Skeletal muscle cell (primary cell): ENCODE data around the gene JARID2.

Source experiments
- DNase-seq: peaks from one replicate; pipeline ENCODE4 v3.0.0-alpha.2; 2010; ENCODE audit warnings: low read depth
- H3K4me3 ChIP-seq: 2 replicates; pipeline ENCODE4 v1.5.1; 2011; ENCODE audit warnings: low read depth, mild to moderate bottlenecking, control low read depth, low read length, moderate library complexity

JARID2 gene

DNA sequence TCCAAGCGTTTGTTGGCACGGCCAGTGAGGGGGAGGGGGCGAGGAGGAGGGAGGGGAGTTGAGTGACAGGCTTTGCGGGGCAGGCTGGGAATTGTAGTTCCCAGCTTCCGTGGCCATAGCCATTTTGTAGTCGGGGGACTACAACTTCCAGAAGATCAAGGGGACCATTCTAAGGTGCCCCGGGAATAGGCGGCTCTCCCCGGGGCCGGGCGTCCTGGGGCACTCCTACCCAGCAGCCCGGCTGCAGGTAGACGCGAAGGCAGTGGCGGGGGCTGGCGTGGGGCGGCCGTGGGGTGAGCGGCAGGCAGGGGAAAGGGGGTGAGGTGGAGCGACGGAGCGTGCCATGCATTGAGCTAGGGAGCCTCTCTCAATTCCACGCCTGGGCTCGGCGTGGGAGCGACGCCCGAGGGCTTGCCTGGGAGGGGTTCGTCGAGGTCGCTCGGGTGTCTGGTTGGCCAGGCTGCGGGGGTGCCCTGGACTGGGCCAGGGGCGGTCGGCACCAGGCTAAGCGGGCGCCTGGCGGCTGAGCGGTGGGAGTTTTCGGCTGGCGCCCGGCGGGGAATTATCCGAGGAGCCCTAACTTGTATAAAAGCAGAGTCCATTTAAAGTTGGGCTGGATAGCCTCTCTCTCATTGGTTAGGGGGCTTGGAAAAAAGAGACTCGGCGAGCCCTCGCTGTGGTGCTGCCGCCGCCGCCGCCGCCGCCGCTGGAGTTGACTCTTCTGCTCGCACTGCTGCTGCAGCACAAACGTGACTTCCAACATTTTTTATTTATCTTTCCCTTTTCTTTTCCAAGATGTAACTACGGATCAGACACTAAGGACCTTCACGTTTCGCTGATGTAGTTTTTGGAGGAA is at the start of gene JARID2:
Gene JARID2, plus strand, starts transcription at position 709 of the 856 bp plus-strand sequence. CDS start 471 bp downstream, outside the sequence.
- peak; percentile 98 for DNase-seq
- peak within 1 kb of the TSS; percentile 78 for H3K4me3 ChIP-seq

GRCh38 chr6:15200087-15200486 is 45.8 kb upstream of the JARID2 start:
- no peak for DNase-seq
- H3K4me3 ChIP-seq = no peak overlapping the region

DNA sequence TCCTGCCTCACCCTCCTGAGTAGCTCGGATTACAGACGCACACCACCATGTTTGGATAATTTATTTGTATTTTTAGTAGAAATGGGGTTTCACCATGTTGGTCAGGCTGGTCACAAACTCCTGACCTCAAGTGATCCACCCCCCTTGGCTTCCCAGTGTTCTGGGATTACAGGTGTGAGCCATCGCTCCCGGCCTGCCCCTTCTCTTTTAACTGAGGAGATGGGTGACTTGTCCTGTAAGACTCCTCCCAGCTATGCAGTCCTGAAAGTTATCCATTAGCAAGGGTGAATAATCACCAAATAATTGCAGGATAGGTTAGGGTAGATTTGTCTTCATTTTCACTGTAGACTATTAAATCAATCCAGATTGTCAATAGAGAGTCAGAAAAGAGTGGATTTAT is 40.5 kb upstream of the JARID2 start:
- no peak overlapping the region for H3K4me3 ChIP-seq
- DNase-seq = no peak

GRCh38 chr6:15206887-15207286 is 39.0 kb upstream of the JARID2 start:
- DNase-seq = no peak
- no peak overlapping the region for H3K4me3 ChIP-seq

GRCh38 chr6:15207923-15208322 is 37.9 kb upstream of the JARID2 start:
- no peak overlapping the region for H3K4me3 ChIP-seq
- DNase-seq = peak; percentile 27

DNA sequence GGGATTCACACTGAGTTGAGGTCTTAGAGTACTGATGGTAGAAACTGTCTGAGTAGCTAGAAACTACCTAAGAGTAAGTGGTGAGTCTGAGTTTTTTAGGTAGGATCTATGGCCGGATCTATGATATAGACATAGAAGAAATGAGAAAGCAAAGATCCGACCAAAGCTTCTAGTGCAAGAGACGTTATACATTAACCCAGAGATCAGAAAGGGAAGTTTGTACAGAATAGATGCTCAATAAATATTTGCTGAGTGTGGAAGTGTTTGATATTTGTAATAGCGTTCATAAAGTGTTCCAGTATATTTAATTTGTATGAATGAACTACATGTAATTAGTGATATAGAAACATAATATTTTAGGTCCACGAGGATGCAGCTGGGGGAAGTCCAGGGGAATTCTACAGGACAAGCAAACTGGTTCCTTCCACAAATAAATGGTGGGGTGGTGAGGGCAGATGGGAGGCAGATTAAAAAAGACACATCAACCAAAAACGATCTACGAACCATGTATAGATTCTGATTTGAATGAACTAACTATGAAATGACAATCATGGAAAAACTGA is 31.9 kb upstream of the JARID2 start:
- DNase-seq = no peak
- no peak overlapping the region for H3K4me3 ChIP-seq

- no peak overlapping the region for H3K4me3 ChIP-seq
These were observed 27.5 kb upstream of the JARID2 start for GRCh38 chr6:15218401-15218800.

DNA sequence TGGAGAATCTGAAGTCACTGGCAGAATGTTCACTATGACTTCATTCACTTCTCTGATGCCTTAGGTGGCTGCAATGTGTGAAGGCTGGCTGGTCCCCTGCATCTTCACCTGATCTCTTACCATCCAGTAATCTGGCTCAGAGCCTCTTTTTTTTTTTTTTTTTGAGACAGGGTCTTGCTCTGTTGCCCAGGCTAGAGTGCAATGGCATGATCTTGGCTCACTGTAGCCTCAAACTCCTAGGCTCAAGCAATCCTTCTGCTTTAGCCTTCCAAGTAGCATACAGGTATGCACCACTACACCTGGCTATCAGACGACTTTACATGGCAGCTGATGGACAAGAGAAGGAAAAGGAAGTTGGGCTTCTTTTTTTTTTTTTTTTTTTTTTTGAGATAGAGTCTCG is 25.8 kb upstream of the JARID2 start:
- no peak for DNase-seq
- H3K4me3 ChIP-seq = no peak overlapping the region

More at GRCh38 chr6:15218401-15218800, 27.5 kb upstream of the JARID2 start:
- no peak for DNase-seq

- DNase-seq = no peak
- no peak overlapping the region for H3K4me3 ChIP-seq
These were observed 18.0 kb upstream of the JARID2 start for GRCh38 chr6:15227827-15228318.

GRCh38 chr6:15230827-15231226 is 15.0 kb upstream of the JARID2 start:
- H3K4me3 ChIP-seq = no peak overlapping the region
- no peak for DNase-seq

DNA sequence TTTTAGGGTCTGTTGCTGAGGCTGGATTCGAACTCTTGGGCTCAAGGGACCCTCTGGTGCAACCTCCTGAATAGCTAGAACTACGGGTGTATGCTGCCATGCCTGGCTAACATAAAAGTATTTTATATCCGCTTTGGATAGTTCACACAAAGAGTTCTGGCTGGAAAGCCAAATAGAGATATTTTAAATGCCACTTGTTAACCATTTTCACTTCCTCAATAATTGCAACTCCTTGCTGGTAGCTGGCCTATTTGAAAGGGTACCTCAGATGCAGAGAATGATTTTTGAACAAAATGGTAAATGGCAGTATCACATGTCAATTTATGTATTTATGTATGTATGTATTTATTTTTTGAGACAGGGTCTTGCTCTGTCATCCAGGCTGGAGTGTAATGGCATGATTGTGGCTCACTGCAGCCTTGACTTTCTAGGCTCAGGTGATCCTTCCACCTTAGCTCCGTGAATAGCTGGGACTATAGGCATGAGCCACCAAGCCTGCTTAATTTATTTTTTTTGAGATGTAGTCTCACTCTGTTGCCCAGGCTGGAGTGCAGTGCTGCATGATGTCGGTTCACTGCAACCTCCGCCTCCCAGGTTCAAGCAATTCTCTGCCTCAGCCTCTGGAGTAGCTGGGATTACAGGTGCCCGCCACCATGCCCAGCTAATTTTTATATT is 12.9 kb upstream of the JARID2 start:
- H3K4me3 ChIP-seq = no peak overlapping the region
- no peak for DNase-seq

DNA sequence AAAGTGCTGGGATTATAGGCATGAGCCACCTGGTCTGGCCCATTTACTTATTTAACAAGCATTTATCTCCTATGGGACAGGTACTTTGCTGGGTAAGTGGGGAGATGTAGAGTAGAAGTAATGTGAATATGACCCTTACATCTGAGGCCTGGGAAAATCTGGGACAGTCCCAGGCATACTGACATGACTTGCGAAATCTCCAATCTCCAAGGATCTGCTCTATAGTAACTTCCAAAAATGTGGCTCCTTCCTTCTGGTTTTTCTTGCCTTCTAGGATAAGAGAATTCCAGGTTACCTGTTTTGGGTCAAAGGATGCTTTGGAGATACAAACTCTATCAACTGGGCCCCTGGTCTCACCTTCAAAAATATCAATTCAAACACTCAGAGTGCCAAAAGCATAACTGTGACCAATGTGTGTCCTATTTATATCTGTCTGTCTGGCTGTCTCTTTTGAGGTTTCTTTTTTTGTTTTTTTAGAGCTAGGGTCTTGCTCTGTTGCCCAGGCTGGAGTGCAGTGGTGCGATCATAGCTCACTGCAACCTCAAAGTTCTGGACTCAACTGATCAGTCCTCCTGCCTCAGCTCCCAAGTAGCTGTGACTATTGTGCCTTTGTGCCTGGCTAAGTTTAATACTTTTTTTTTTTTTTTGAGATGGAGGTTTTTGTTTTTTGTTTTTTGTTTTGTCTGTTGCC is 11.7 kb upstream of the JARID2 start:
- no peak for DNase-seq
- no peak overlapping the region for H3K4me3 ChIP-seq

GRCh38 chr6:15239616-15240364 is 6.1 kb upstream of the JARID2 start:
- H3K4me3 ChIP-seq = no peak overlapping the region
- DNase-seq = no peak

DNA sequence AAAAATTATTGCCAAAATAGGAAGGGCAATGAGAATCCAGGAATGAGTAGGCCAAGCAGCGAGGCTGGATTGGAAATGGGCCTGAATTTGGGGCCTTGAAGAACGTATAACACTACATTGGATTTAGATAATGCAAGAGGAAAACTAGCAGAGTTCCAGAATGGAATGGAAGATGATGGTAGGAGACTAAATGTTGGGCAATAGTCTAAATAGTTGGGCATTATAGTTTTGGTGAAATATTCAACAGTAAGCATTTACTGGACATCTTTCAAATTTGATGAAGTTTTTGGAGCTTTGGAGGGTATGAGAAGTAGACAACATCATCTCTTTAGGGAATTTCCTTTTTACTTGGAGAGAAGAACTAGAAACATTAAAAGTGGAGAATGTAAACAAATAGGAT is 3.4 kb upstream of the JARID2 start:
- H3K4me3 ChIP-seq = no peak overlapping the region
- DNase-seq = no peak

DNA sequence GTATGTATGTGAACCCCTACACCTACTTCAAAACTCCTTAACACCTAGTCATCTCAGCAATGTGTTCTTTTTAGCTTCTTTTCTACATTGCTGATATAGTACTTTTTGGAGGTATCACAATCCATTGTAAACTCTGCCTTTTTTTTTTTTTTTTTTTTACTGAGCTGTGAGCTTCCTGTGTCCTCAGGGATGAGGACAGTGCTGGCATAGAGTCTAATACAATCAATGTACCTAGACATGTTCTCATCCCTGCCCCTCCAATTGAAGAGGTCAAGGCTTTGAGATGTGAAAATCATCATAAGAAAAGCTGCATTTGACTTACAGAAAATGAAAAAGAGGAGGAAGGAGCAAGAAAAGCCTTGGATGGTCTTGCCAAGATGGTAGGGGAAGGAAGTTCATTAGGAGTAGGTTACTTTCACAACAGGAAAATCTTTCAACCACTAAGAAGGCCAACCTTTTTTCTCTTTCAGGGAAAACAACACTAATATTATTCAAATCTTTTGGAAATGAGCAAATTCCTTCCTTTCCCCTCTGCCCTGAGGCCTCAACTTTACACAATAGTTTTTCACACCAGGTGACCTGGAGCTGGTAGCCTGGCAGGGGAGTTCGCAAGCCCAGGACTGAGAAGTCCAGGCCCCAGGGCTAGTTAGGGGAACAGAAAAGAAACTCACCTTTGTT is 2.8 kb upstream of the JARID2 start:
- DNase-seq = no peak
- no peak overlapping the region for H3K4me3 ChIP-seq

DNA sequence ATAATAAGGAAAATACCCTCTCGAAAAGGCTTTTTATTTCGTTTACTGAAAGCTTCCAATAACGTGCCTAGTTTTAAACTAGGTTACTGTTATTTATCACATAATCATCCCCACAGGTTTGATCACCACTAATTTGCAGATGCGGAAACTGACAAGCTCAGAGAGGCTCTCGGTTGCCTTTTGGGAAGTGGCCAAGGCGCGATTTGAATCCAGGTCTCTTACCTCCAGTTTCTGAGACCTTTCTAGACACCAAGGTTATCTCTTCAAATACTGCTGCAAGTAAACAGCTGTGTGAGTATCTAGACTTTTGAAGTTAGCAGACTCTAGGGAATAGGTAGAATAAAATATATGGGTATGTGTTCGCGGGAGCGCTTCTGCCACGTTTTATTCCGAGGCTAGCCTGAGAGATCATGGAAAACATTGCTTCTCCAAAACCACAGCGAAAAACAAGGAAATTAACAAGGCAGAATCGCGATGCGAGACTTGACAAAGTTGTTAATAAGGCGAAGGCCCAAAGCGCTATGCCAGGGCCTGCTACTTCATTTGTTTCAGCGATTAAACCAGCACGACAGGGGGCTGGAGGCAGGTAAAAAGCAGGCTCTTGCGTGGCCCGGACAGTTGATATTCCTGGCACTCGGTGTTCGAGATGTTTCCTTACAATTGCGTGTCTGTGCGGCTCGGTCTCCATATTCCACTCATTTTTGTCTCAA is 1.8 kb upstream of the JARID2 start:
- H3K4me3 ChIP-seq = peak overlapping the region; percentile 78
- DNase-seq = no peak

GRCh38 chr6:15244620-15245360 is 1.1 kb upstream of the JARID2 start:
- no peak for DNase-seq
- H3K4me3 ChIP-seq = peak overlapping the region; percentile 78
